Stimulated activated naive B cell treated with anti-CD40 and anti-IgM and Interleukin-4, amounts not matched to agents 10 μg/mL and 1 μg/mL and 100 μg/mL, for 72 hours (primary cell): ENCODE measurements around the gene KLF7.

ENCODE experiments used
- ATAC-seq, 2 donors: fragments of 150-1000 bp; cut with Tn5 transposase; replicated peaks; 2 replicates each; pipeline ENCODE4 v1.10.0; 2021; ENCODE audit warnings: moderate library complexity in 1 of 2
- DNase-seq: peaks from one replicate; pipeline ENCODE4 v3.0.0; 2021
- H3K27ac Mint-ChIP-seq: one replicate; pipeline ENCODE4 v1.8.0; 2022; ENCODE audit warnings: mild to moderate bottlenecking, mixed read lengths
- H3K27me3 Mint-ChIP-seq, 2 donors: one replicate each; pipeline ENCODE4 v1.8.0; 2022; ENCODE audit warnings: mixed read lengths in 2 of 2
- H3K36me3 Mint-ChIP-seq, 2 donors: one replicate each; pipeline ENCODE4 v1.8.0; 2022; ENCODE audit warnings: mixed read lengths in 2 of 2, mild to moderate bottlenecking in 1 of 2
- H3K4me1 Mint-ChIP-seq, 2 donors: one replicate each; pipeline ENCODE4 v1.8.0; 2022; ENCODE audit warnings: mixed read lengths in 2 of 2, mild to moderate bottlenecking in 1 of 2
- H3K4me3 Mint-ChIP-seq, 2 donors: one replicate each; pipeline ENCODE4 v1.8.0; 2022; ENCODE audit warnings: mild to moderate bottlenecking in 2 of 2, mixed read lengths in 2 of 2, moderate library complexity in 1 of 2
- H3K9me3 Mint-ChIP-seq, 2 donors: one replicate each; pipeline ENCODE4 v1.8.0; 2022; ENCODE audit warnings: mixed read lengths in 2 of 2, mild to moderate bottlenecking in 1 of 2

The KLF7 gene

GRCh38 chr2:207149249-207150213 is 16.2 kb downstream of the KLF7 start:
- H3K27ac Mint-ChIP-seq: peak overlapping the region; percentile 82
- peaks cover 25 to 49% of the 10 kb centered on the region in 2 donors for H3K36me3 Mint-ChIP-seq
- H3K4me1 Mint-ChIP-seq: peaks cover 64 to 83% of the 10 kb centered on the region in 2 donors
- no peaks in the 10 kb centered on the region for H3K27me3 Mint-ChIP-seq
- DNase-seq (no peak), ATAC-seq (peak; percentile 79 to 80)
- H3K9me3 Mint-ChIP-seq: no peaks in the 10 kb centered on the region
- peak overlapping the region; percentile 59 to 62 for H3K4me3 Mint-ChIP-seq

DNA sequence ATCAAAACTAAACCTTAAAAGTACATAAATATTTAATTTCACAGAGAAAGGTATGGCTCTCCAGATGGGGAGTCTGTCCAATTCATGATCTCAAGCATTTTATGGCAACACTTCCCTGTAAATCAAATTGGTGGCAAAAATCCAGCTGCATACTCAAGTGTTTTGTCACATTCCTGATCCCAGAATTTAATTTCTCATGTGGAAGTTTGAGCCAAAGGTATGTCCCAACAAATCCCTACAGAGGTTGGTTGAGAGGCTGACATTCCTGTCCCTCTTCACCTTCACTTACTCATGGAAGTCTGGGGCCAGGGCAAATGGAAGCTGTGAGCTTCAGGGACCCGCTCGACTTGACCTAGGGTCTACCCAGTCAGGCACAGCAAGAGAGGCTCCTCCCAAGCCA is 17.7 kb downstream of the KLF7 start:
- Mint-ChIP-seq H3K27ac (peak overlapping the region; percentile 25), H3K9me3 (no peaks in the 10 kb centered on the region), H3K4me1 (peaks cover 63 to 83% of the 10 kb centered on the region in 2 donors), H3K4me3 (no peak overlapping the region), H3K36me3 (peaks cover 23 to 49% of the 10 kb centered on the region in 2 donors), H3K27me3 (no peaks in the 10 kb centered on the region)
- no peak for ATAC-seq
- no peak for DNase-seq

GRCh38 chr2:207144173-207144785 is 21.5 kb downstream of the KLF7 start:
- no peak for DNase-seq
- no peaks in the 10 kb centered on the region for H3K9me3 Mint-ChIP-seq
- H3K4me1 Mint-ChIP-seq: peaks cover 61 to 78% of the 10 kb centered on the region in 2 donors
- H3K36me3 Mint-ChIP-seq: peaks cover 22 to 50% of the 10 kb centered on the region in 2 donors
- H3K27ac Mint-ChIP-seq: peak overlapping the region; percentile 95
- no peaks in the 10 kb centered on the region for H3K27me3 Mint-ChIP-seq
- ATAC-seq: peak in 1 of 2 donors; percentile 14
- H3K4me3 Mint-ChIP-seq: peak overlapping the region; percentile 63 to 82

DNA sequence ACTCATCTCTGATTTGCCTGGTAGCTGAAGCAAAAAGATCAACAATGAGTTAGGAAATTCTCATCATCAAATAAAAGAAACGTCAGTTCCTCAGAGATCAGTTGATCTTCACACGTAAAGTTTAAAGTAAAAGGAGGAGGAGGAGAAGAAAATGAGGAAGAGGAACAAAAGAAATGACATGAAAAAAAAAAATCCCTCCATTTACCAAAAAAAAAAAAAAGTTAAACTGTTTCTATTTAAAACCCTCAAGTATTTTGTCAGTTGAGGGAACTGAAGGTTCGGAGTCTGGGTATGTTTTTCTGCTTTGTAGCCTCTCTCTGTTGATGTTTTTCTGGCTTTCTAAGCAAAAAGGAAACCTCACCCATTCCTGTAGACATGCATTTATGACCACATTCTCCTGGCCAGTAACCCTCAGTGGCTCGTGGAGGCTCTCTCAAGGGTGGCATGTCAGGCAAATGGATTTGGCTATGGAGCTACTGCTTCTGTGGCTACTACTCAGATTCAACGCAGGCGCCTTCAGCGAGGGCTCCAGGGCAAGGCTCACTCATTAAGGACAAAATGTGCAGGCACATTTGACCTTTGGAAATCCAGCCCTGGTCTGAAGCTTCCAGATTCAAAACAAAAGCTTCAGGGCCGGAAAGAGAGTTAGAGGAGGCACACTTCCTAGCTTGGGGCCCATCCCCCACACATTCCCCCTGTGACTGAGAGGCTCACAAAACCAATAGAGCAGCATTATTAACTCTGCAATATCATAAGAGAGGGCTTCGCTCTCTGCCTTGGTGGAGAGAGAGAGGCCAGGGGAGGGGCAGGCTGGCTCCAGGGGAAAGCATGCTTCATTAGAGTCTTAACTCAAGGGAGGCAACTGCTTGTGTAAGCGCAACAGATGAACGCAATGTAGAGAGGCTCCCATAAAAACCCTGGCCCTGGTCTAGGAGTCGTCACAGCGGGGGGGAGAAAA is 22.3 kb downstream of the KLF7 start:
- Mint-ChIP-seq H3K27ac (peak overlapping the region; percentile 95), H3K27me3 (no peaks in the 10 kb centered on the region), H3K36me3 (peaks cover 17 to 47% of the 10 kb centered on the region in 2 donors), H3K4me1 (peaks cover 57 to 75% of the 10 kb centered on the region in 2 donors), H3K4me3 (peak overlapping the region; percentile 63 to 82), H3K9me3 (no peaks in the 10 kb centered on the region)
- ATAC-seq: peak; percentile 69 to 73
- peak; percentile 67 for DNase-seq

GRCh38 chr2:207142461-207142860 is 23.3 kb downstream of the KLF7 start:
- Mint-ChIP-seq H3K4me1 (peaks cover 62 to 83% of the 10 kb centered on the region in 2 donors), H3K9me3 (no peaks in the 10 kb centered on the region), H3K36me3 (peaks cover 12 to 49% of the 10 kb centered on the region in 2 donors), H3K27ac (peak overlapping the region; percentile 95), H3K4me3 (peak overlapping the region; percentile 63 to 82), H3K27me3 (no peaks in the 10 kb centered on the region)
- ATAC-seq (peak; percentile 41 to 59), DNase-seq (no peak)

DNA sequence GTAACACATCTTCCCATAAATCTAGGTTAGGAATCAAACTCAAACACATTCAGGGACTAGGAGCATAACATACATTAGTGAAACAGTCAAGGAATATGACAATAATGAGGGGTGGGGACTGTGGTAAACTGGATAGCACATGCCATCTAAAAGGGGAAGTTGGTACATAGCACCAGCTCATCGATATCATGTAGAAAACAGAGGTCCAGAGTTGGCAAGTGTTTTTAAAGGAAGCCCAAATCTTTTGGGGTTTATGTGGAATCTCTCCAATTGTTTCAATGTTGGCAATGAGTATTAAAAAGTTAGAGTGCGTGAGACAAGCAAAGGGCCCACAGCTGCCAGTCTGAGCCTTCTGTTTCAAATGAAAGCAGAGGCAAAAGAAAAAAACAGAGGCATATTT is 24.4 kb downstream of the KLF7 start:
- H3K27me3 Mint-ChIP-seq: no peaks in the 10 kb centered on the region
- ATAC-seq (peak in 1 of 2 donors; percentile 15), DNase-seq (no peak)
- H3K9me3 Mint-ChIP-seq: no peaks in the 10 kb centered on the region
- peaks cover 10 to 47% of the 10 kb centered on the region in 2 donors for H3K36me3 Mint-ChIP-seq
- peaks cover 62 to 87% of the 10 kb centered on the region in 2 donors for H3K4me1 Mint-ChIP-seq
- H3K27ac Mint-ChIP-seq: peak overlapping the region; percentile 95
- H3K4me3 Mint-ChIP-seq: peak overlapping the region; percentile 31 to 63

- H3K4me3 Mint-ChIP-seq: no peak overlapping the region
- DNase-seq (no peak), ATAC-seq (no peak)
- H3K4me1 Mint-ChIP-seq: peaks cover 61 to 87% of the 10 kb centered on the region in 2 donors
- H3K27me3 Mint-ChIP-seq: no peaks in the 10 kb centered on the region
- peak overlapping the region; percentile 70 for H3K27ac Mint-ChIP-seq
- H3K36me3 Mint-ChIP-seq: peaks cover 12 to 46% of the 10 kb centered on the region in 2 donors
- H3K9me3 Mint-ChIP-seq: no peaks in the 10 kb centered on the region
These were observed 25.5 kb downstream of the KLF7 start for GRCh38 chr2:207140265-207140664.

- Mint-ChIP-seq H3K27me3 (no peaks in the 10 kb centered on the region), H3K27ac (peak overlapping the region; percentile 6), H3K4me3 (no peak overlapping the region), H3K9me3 (no peaks in the 10 kb centered on the region), H3K36me3 (peaks cover 15 to 49% of the 10 kb centered on the region in 2 donors), H3K4me1 (peaks cover 63 to 87% of the 10 kb centered on the region in 2 donors)
- no peak for ATAC-seq
- DNase-seq: no peak
These were observed 26.2 kb downstream of the KLF7 start for GRCh38 chr2:207139552-207139951.

- peaks cover 17 to 52% of the 10 kb centered on the region in 2 donors for H3K36me3 Mint-ChIP-seq
- ATAC-seq: no peak
- H3K27ac Mint-ChIP-seq: no peak overlapping the region
- no peaks in the 10 kb centered on the region for H3K27me3 Mint-ChIP-seq
- no peaks in the 10 kb centered on the region for H3K9me3 Mint-ChIP-seq
- no peak overlapping the region for H3K4me3 Mint-ChIP-seq
- no peak for DNase-seq
- peaks cover 63 to 87% of the 10 kb centered on the region in 2 donors for H3K4me1 Mint-ChIP-seq
These were observed 27.0 kb downstream of the KLF7 start for GRCh38 chr2:207138627-207139297.

DNA sequence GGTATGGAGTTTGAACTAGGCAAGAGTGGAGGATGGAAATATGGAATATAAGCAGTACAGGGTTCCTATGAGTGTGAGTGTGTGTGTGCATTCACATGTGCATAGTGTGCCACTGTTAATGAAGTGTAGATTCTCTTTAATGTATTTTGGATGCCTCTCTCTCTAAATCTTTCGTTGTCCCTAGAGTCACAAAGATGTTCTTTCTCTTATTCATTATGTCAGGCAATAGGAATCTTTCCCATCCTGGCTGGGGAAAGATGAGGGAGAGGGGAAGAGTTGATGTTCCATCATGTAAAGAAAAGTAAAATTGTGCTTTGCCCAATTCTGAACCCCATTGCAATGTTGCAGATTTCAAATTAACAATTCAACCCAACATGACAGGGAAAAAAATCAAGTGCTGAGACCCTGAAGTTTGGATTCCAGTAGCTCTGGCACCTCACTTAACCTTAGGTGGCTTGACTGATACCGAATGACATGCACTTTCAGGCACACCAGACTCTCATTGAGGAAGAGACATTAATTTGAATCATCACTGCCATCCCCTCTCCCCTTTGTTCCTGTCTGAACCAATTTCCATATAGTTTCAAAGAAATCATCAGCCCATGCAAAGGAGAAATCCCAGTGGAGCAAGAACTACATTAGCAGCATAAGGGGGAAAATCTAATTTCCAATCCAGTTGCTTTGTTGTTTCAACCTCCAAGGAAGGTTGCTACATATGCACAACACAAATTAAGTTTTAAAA is 28.0 kb downstream of the KLF7 start:
- ATAC-seq (no peak), DNase-seq (no peak)
- H3K27me3 Mint-ChIP-seq: no peaks in the 10 kb centered on the region
- no peaks in the 10 kb centered on the region for H3K9me3 Mint-ChIP-seq
- H3K27ac Mint-ChIP-seq: peak overlapping the region; percentile 69
- H3K4me1 Mint-ChIP-seq: peaks cover 63 to 87% of the 10 kb centered on the region in 2 donors
- no peak overlapping the region for H3K4me3 Mint-ChIP-seq
- H3K36me3 Mint-ChIP-seq: peaks cover 24 to 61% of the 10 kb centered on the region in 2 donors

DNA sequence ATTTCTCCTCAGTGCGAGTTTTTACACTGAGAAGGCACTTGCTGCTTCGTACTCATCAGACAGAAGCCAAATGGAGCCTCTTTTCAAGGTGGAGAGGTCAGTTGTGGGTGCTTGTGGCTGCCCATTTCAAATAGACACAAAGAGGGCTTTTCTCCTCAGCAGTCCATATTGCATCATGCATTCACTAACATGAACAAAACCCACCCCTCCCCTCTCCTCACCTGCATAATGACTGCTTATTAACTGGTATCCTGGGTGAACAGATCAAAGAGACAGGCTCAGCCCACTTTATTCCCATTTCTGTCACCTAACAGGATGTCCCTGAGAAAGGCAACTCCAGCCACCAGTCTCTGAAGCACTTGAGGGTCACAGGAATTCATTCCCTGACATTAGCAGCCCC is 28.9 kb downstream of the KLF7 start:
- Mint-ChIP-seq H3K27me3 (no peaks in the 10 kb centered on the region), H3K4me3 (no peak overlapping the region), H3K4me1 (peaks cover 62 to 87% of the 10 kb centered on the region in 2 donors), H3K9me3 (no peaks in the 10 kb centered on the region), H3K36me3 (peaks cover 25 to 66% of the 10 kb centered on the region in 2 donors), H3K27ac (no peak overlapping the region)
- ATAC-seq (no peak), DNase-seq (no peak)

- DNase-seq: no peak
- Mint-ChIP-seq H3K4me1 (peaks cover 62 to 87% of the 10 kb centered on the region in 2 donors), H3K27me3 (no peaks in the 10 kb centered on the region), H3K36me3 (peaks cover 21 to 72% of the 10 kb centered on the region in 2 donors), H3K4me3 (peak overlapping the region; percentile 32 to 46), H3K27ac (peak overlapping the region; percentile 78), H3K9me3 (no peaks in the 10 kb centered on the region)
- peak; percentile 76 to 83 for ATAC-seq
These were observed 29.8 kb downstream of the KLF7 start for GRCh38 chr2:207135801-207136457.
